ENCODE data around the gene DNM1.

DNA sequence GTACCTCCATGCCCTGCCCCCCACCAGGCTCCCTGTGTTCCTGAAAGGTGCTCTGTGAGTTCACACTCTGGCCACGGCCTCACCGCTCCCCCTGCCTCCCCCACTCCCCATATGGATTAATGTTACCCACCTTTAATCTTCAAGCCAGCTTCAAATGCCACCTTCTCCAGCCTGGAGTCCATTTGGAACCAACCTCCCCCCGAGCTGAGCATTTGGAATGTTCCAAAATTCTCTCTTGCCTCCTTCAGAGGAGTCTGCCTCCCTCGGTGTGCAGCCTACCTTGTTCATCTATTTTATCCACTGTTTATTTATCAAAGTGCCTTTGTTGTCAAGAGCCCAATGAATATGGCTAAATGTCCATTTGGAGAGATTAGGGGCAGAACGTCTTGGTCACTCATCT lies 68.3 kb downstream of the DNM1 start:
- TF ChIP-seq ZNF274 (IDR thresholded peaks at IDR 0.05; ENCODE audit: low read depth, low read length), result no peak
- no peak for TF ChIP-seq YY1 (IDR thresholded peaks at IDR 0.05; ENCODE audit: insufficient read depth, insufficient read length)
- no peak for TF ChIP-seq SUZ12 (IDR thresholded peaks at IDR 0.05; ENCODE audit: extremely low read depth, insufficient read depth, insufficient read length)
